Fibroblast of skin of back (primary cell): ENCODE results near the gene ORMDL2.
A peak's percentile ranks its signal among the peaks of the same experiment; 100 is the strongest.
"Not testable (repeated sequence)": the region's sequence is repeated elsewhere in the genome, so short reads cannot be mapped to it uniquely, and the experiment has no call there.

Experiments
- DNase-seq: peaks from one replicate; pipeline ENCODE4 v3.0.0-alpha.2; 2013

Gene ORMDL2

DNA sequence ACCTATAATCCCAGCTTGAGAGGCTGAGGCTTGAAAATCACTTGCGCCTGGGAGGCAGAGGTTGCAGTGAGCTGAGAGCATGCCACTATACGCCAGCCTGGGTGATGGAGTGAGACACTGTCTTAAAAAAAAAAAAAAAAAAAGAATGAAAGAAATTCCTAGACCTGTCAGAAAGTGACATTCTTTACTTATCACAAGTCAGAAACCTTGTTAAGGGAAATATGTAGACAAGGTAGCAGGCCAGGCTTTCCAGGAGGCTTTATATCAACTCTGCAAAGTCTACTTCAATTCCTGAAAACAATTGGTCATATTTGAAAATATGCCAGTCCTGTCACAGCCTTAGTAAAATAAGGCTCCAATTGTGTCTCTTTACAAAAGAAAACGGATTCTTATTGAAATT lies 44.0 kb downstream of the ORMDL2 start:
- DNase-seq: no peak

- DNase-seq: peak; percentile 63
Observed at GRCh38 chr12:55862286-55862685, 44.4 kb downstream of the ORMDL2 start.

DNA sequence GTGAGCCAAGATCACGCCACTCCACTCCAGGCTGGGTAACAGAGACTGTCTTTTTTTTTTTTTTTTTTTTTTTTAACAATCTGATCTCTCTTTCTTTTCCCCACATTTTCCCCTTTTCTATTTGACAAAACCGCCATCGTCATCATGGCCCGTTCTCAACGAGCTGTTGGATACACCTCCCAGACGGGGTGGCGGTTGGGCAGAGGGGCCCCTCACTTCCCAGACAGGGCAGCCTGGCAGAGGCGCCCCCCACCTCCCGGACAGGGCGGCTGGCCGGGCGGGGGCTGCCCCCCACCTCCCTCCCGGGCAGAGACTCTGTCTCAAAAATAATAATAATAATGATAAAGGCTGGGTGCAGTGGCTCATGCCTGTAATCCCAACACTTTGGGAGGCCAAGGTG lies 45.1 kb downstream of the ORMDL2 start:
- DNase-seq: not testable (repeated sequence)

GRCh38 chr12:55865327-55865726 lies 47.5 kb downstream of the ORMDL2 start:
- no peak for DNase-seq

GRCh38 chr12:55866454-55867004 lies 48.7 kb downstream of the ORMDL2 start:
- not testable (repeated sequence) for DNase-seq
